Measurements from ENCODE around the gene IFT27. TPM values are rescaled to one million over a fixed set of nuclear protein-coding genes. Genes with fewer than 3 reads are reported as not detected.

The IFT27 gene
- total RNA-seq, 6 experiments from 2014 or later = 14.4 to 22.0 (median 17.5) TPM

GRCh38 chr22:36741204-36741793 lies 34.6 kb downstream of the IFT27 start:
- H3K36me3 Mint-ChIP-seq (ENCODE audit: low read depth) = no peaks in the 10 kb centered on the region
- no peak for DNase-seq
- no peak for TF ChIP-seq CTCF (IDR thresholded peaks at IDR 0.05)

GRCh38 chr22:36740716-36741115 lies 35.2 kb downstream of the IFT27 start:
- no peak overlapping the region for H3K27ac Mint-ChIP-seq
- H3K9me3 Mint-ChIP-seq = peaks cover 5% of the 10 kb centered on the region
- peaks cover 54% of the 10 kb centered on the region for H3K27me3 Mint-ChIP-seq (ENCODE audit: insufficient read depth)
- H3K4me1 Mint-ChIP-seq (ENCODE audit: low read depth) = no peaks in the 10 kb centered on the region
- no peak for TF ChIP-seq CTCF (IDR thresholded peaks at IDR 0.05)
- no peak for DNase-seq
- no peaks in the 10 kb centered on the region for H3K36me3 Mint-ChIP-seq (ENCODE audit: low read depth)
- H3K4me3 Mint-ChIP-seq = no peak overlapping the region

More at GRCh38 chr22:36741204-36741793, 34.6 kb downstream of the IFT27 start:
- H3K4me1 Mint-ChIP-seq (ENCODE audit: low read depth) = no peaks in the 10 kb centered on the region
- H3K9me3 Mint-ChIP-seq = peaks cover 5% of the 10 kb centered on the region
- H3K4me3 Mint-ChIP-seq = no peak overlapping the region
- no peak overlapping the region for H3K27ac Mint-ChIP-seq
- peaks cover 55% of the 10 kb centered on the region for H3K27me3 Mint-ChIP-seq (ENCODE audit: insufficient read depth)

- DNase-seq = no peak
- Mint-ChIP-seq H3K4me3 (no peak overlapping the region), H3K9me3 (peaks cover 5% of the 10 kb centered on the region), H3K27ac (no peak overlapping the region), H3K27me3 (ENCODE audit: insufficient read depth) (peaks cover 47% of the 10 kb centered on the region), H3K4me1 (ENCODE audit: low read depth) (0 out of 2 replicates have a peak, but pooled peaks cover 2% of the 10 kb centered on the region), H3K36me3 (ENCODE audit: low read depth) (no peaks in the 10 kb centered on the region)
- no peak for TF ChIP-seq CTCF (IDR thresholded peaks at IDR 0.05)
Observed at GRCh38 chr22:36739185-36739584, 36.7 kb downstream of the IFT27 start.

- Mint-ChIP-seq H3K9me3 (peaks cover 5% of the 10 kb centered on the region), H3K4me1 (ENCODE audit: low read depth) (0 out of 2 replicates have a peak, but pooled peaks cover 5% of the 10 kb centered on the region), H3K4me3 (no peak overlapping the region), H3K36me3 (ENCODE audit: low read depth) (no peaks in the 10 kb centered on the region), H3K27me3 (ENCODE audit: insufficient read depth) (peaks cover 46% of the 10 kb centered on the region), H3K27ac (no peak overlapping the region)
- no peak for DNase-seq
- TF ChIP-seq CTCF (IDR thresholded peaks at IDR 0.05) = no peak
Observed at GRCh38 chr22:36738416-36739020, 37.4 kb downstream of the IFT27 start.

- no peak for DNase-seq
- 0 out of 2 replicates have a peak, but pooled peaks cover 5% of the 10 kb centered on the region for H3K4me1 Mint-ChIP-seq (ENCODE audit: low read depth)
- peaks cover 48% of the 10 kb centered on the region for H3K27me3 Mint-ChIP-seq (ENCODE audit: insufficient read depth)
- no peaks in the 10 kb centered on the region for H3K36me3 Mint-ChIP-seq (ENCODE audit: low read depth)
- H3K4me3 Mint-ChIP-seq = no peak overlapping the region
- peaks cover 5% of the 10 kb centered on the region for H3K9me3 Mint-ChIP-seq
- H3K27ac Mint-ChIP-seq = no peak overlapping the region
- no peak for TF ChIP-seq CTCF (IDR thresholded peaks at IDR 0.05)
Observed at GRCh38 chr22:36737776-36738175, 38.1 kb downstream of the IFT27 start.
